ENCODE results near the gene CBARP. TPM values are rescaled to one million over a fixed set of nuclear protein-coding genes. Genes with fewer than 3 reads are reported as not detected.

CBARP gene
- total RNA-seq, 1 donor from 2014 or later, result 1.0 TPM

DNA sequence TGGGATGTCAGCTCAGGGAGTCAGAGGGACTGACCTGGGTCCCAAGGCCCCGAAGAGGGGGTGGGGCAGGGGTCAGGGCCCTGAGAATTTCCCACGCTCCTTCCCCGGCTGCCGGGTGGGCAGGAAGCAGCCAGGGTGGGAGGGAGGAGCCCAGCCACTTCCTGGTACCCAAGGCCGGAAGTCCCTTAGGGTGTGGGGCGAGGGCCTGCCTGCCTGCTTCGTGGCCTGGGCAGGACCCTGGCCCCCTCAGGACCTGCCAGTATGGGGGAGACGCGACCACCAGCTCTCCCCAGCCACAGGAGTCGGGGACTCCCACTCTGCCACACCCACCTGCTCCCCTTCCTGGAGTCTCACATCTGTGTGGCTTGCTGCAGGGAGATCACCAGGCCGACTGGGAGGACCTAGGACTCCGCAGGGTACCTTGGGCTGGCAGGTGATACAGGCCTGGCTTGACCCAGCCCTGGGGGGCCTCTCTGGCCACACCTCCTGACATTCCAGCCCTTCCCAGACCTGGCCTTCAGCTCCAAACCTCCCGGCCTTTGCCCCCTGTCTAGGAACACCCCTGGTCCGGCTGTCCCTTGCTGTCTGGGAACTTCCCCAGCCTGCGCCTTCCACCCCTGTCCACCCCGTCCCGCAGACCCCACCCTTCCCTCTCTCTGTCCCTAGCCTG, 21.5 kb upstream of the CBARP start:
- H3K4me3 ChIP-seq, result peak overlapping the region; percentile 31
- H3K27me3 ChIP-seq, result no peaks in the 10 kb centered on the region
- H3K27ac ChIP-seq, result peak overlapping the region; percentile 95
- DNase-seq (peak; percentile 88), ATAC-seq (peak; percentile 20)
- TF ChIP-seq, protein P1, sequence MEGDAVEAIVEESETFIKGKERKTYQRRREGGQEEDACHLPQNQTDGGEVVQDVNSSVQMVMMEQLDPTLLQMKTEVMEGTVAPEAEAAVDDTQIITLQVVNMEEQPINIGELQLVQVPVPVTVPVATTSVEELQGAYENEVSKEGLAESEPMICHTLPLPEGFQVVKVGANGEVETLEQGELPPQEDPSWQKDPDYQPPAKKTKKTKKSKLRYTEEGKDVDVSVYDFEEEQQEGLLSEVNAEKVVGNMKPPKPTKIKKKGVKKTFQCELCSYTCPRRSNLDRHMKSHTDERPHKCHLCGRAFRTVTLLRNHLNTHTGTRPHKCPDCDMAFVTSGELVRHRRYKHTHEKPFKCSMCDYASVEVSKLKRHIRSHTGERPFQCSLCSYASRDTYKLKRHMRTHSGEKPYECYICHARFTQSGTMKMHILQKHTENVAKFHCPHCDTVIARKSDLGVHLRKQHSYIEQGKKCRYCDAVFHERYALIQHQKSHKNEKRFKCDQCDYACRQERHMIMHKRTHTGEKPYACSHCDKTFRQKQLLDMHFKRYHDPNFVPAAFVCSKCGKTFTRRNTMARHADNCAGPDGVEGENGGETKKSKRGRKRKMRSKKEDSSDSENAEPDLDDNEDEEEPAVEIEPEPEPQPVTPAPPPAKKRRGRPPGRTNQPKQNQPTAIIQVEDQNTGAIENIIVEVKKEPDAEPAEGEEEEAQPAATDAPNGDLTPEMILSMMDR (IDR thresholded peaks at IDR 0.05), result no peak
- peaks cover 75% of the 10 kb centered on the region for H3K4me1 ChIP-seq
- H3K36me3 ChIP-seq, result peaks cover 40% of the 10 kb centered on the region
- H3K9me3 ChIP-seq, result no peaks in the 10 kb centered on the region
- intact Hi-C loops (cut with DNase I), result no loop called here

GRCh38 chr19:1258707-1259205, 21.0 kb upstream of the CBARP start:
- no peak for DNase-seq
- peak overlapping the region; percentile 95 for H3K27ac ChIP-seq
- peak overlapping the region; percentile 31 for H3K4me3 ChIP-seq
- intact Hi-C loops (cut with DNase I), result no loop called here
- H3K4me1 ChIP-seq, result peaks cover 81% of the 10 kb centered on the region
- no peaks in the 10 kb centered on the region for H3K9me3 ChIP-seq
- no peak for ATAC-seq
- H3K36me3 ChIP-seq, result peaks cover 46% of the 10 kb centered on the region
- TF ChIP-seq, protein P1 (IDR thresholded peaks at IDR 0.05), result no peak
- H3K27me3 ChIP-seq, result no peaks in the 10 kb centered on the region

DNA sequence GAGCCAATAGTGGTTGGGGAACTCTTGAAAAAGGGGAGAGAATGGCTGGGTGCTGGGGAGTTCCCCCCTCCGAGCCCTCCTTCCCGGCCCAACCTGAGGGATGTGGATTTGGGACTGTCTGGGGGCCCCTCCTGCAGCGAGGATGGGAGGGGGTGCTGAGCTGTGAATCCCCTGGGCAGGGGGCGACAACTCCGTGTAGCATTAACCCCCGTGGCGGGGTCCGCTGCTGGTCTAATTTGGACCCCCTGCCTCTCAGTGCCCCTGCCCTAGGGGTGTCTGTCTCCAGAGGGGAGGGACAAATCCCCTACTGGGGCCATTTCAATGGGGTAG, 20.3 kb upstream of the CBARP start:
- Histone ChIP-seq H3K27me3 (no peaks in the 10 kb centered on the region), H3K36me3 (peaks cover 48% of the 10 kb centered on the region), H3K4me1 (peaks cover 85% of the 10 kb centered on the region), H3K4me3 (peak overlapping the region; percentile 31), H3K9me3 (no peaks in the 10 kb centered on the region), H3K27ac (peak overlapping the region; percentile 95)
- intact Hi-C loops (cut with DNase I), result no loop called here
- ATAC-seq (no peak), DNase-seq (no peak)
- TF ChIP-seq, protein P1 (IDR thresholded peaks at IDR 0.05), result no peak

- peaks cover 81% of the 10 kb centered on the region for H3K4me1 ChIP-seq
- H3K27me3 ChIP-seq, result no peaks in the 10 kb centered on the region
- H3K27ac ChIP-seq, result peak overlapping the region; percentile 95
- no peak for ATAC-seq
- H3K9me3 ChIP-seq, result no peaks in the 10 kb centered on the region
- TF ChIP-seq, protein P1 (IDR thresholded peaks at IDR 0.05), result no peak
- no peak for DNase-seq
- intact Hi-C loops (cut with DNase I), result no loop called here
- H3K36me3 ChIP-seq, result peaks cover 48% of the 10 kb centered on the region
- no peak overlapping the region for H3K4me3 ChIP-seq
Observed at GRCh38 chr19:1257475-1258162, 19.8 kb upstream of the CBARP start.

- no peak for ATAC-seq
- DNase-seq, result no peak
- TF ChIP-seq, protein P1 (IDR thresholded peaks at IDR 0.05), result no peak
- intact Hi-C loops (cut with DNase I), result no loop called here
- Histone ChIP-seq H3K27me3 (no peaks in the 10 kb centered on the region), H3K27ac (peak overlapping the region; percentile 95), H3K36me3 (peaks cover 48% of the 10 kb centered on the region), H3K4me1 (peaks cover 73% of the 10 kb centered on the region), H3K4me3 (no peak overlapping the region), H3K9me3 (no peaks in the 10 kb centered on the region)
Observed at GRCh38 chr19:1256646-1257474, 19.1 kb upstream of the CBARP start.

Measured in upper lobe of right lung (tissue), 1 donor.